Mesangial cell (primary cell): ENCODE results near the gene ENOPH1. TPM values are rescaled to one million over a fixed set of nuclear protein-coding genes. Genes with fewer than 3 reads are reported as not detected.

Experiments used
- total RNA-seq: library from RNA; depleted of rRNA; stranded (reverse); fragments of >200 nt; gene quantifications from 2 replicates; pipeline ENCODE4 v1.2.3, GENCODE V29; 2015

Gene ENOPH1
- 23.3 and 49.2 TPM in 2 replicates for total RNA-seq

GRCh38 chr4:82430193-82430963, at the start of gene ENOPH1, which contains the start of gene HNRNPDL:
TSS of gene ENOPH1 (plus strand) at chr4:82430590. CDS start at chr4:82430830, 240 bp downstream.
TSS of gene HNRNPDL (minus strand) at chr4:82430462. CDS start at chr4:82429690, 772 bp downstream.

Other genes starting within 250 kb of the ENOPH1 start
- gene HNRNPD, start 56.6 kb upstream of the ENOPH1 start, total RNA-seq: 29.8 and 55.9 TPM in 2 replicates
- 70.2 and 166 TPM in 2 replicates for gene HNRNPDL, start 128 bp upstream of the ENOPH1 start, total RNA-seq
- gene TMEM150C, start 131.4 kb downstream of the ENOPH1 start, total RNA-seq: 1.1 and 3.8 TPM in 2 replicates